ENCODE measurements around the gene CES1. TPM values are rescaled to one million over a fixed set of nuclear protein-coding genes. Genes with fewer than 3 reads are reported as not detected.
A peak's percentile ranks its signal among the peaks of the same experiment; 100 is the strongest.
"Not testable (repeated sequence)": the region's sequence is repeated elsewhere in the genome, so short reads cannot be mapped to it uniquely, and the experiment has no call there.

Gene CES1
- total and polyA plus RNA-seq, 2 of the 8 experiments (the other 6 are each of a cell fraction or from before 2014, with no cell fraction given) = 0.91 to 1.2 TPM

DNA sequence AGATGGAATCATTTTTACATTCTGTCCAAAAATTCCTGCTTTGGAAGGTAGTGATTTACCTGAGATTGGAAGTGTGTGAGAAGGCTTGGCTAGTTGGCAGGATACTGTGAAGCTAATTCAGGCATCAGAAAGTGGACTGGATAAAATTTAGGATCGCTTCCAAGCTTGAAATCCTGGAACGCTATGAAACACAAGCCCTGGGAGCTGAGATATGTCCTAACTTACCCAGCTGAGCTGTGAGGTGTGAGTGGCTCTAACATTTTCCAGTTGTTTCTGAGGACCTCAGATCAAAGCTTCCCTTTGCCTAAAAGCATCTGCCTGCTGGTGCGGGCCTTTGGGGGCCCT is 73.0 kb downstream of the CES1 start:
- H2AK5ac ChIP-seq (ENCODE audit: low read depth, low read length); POLR2A ChIA-PET (ENCODE audit: partially characterized antibody); H3K4ac ChIP-seq (replicated peaks; ENCODE audit: insufficient read length, low read depth, low read length); H3K4me1 ChIP-seq (replicated peaks in 1 of 4; ENCODE audit: control insufficient read depth in 3 of 4, insufficient read depth in 4 of 4, low read length in 3 of 4); H3K56ac ChIP-seq (replicated peaks; ENCODE audit: insufficient read length, low read depth, low read length); H2BK15ac ChIP-seq (ENCODE audit: low read length); H3K36me3 ChIP-seq (ENCODE audit: control insufficient read depth in 2 of 4, insufficient read depth in 4 of 4, low read length in 3 of 4); DNase-seq (ENCODE audit: low read depth in 1 of 2, low spot score in 2 of 2); H2BK5ac ChIP-seq (ENCODE audit: low read depth, low read length); H3K27ac ChIP-seq (ENCODE audit: low read depth, low read length); H3K79me1 ChIP-seq (ENCODE audit: low read depth, low read length); H2BK20ac ChIP-seq (ENCODE audit: low read length); H4K5ac ChIP-seq (ENCODE audit: insufficient read length, low read depth, low read length); H2AFZ ChIP-seq (ENCODE audit: low read length); H4K20me1 ChIP-seq (replicated peaks in 1 of 2; ENCODE audit: control insufficient read depth in 1 of 2, insufficient read depth in 2 of 2, low read length in 2 of 2); H2BK120ac ChIP-seq (replicated peaks; ENCODE audit: low read depth, low read length); H4K91ac ChIP-seq (replicated peaks; ENCODE audit: insufficient read length, low read length); H3K9ac ChIP-seq (replicated peaks in 1 of 4; ENCODE audit: extremely low read depth in 1 of 4, low read depth in 3 of 4, low read length in 3 of 4); H4K8ac ChIP-seq (ENCODE audit: extremely low read depth, insufficient read depth, low read length); H3K18ac ChIP-seq (ENCODE audit: extremely low read depth, low read length); H2BK12ac ChIP-seq (ENCODE audit: low read depth, low read length); H3K79me2 ChIP-seq (ENCODE audit: control insufficient read depth in 1 of 2, insufficient read depth in 2 of 2, low read length in 2 of 2); H3K14ac ChIP-seq (ENCODE audit: insufficient read length); H3K9me3 ChIP-seq (ENCODE audit: insufficient read depth in 2 of 2, low read depth in 1 of 2, low read length in 1 of 2); H3K23ac ChIP-seq (ENCODE audit: insufficient read length); H3K4me3 ChIP-seq (ENCODE audit: extremely low read depth in 1 of 4, insufficient read depth in 2 of 4, low read depth in 3 of 4, low read length in 4 of 4); FAIRE-seq; H3K23me2 ChIP-seq (ENCODE audit: low read depth, low read length): not testable (repeated sequence)
- WGBS, 2 experiments (ENCODE audit: extremely low coverage in 1 of 2, insufficient coverage in 1 of 2, insufficient read length in 1 of 2, insufficient replicate concordance in 2 of 2, low coverage in 1 of 2, low lambda C conversion rate in 2 of 2, missing lambda C conversion rate in 1 of 2) = 62% methylated on average over 3 of the region's 3 CpGs; no CpG with 5 or more reads in 1 of the 2 experiments
- Histone ChIP-seq H3K27me3 (replicated peaks in 1 of 4; ENCODE audit: control insufficient read depth in 3 of 4, extremely low read depth in 1 of 4, insufficient read depth in 3 of 4, low read length in 3 of 4) (peaks cover 0 to 18% (median 2%) of the 10 kb centered on the region in 4 experiments; a peak in 4 of 7 replicates), H3K4me2 (ENCODE audit: insufficient read depth in 1 of 2, low read depth in 2 of 2, low read length in 2 of 2) (peak overlapping the region; percentile 38 to 52; a peak in 2 of 4 replicates)
- CTCF ChIA-PET (ENCODE audit: partially characterized antibody) = interaction anchor here (1.4 kb wide), 1 partner anchor 43 kb away, joined by 3 read pairs; no protein-coding TSS in a partner anchor

Measured in H1 (cell line).